Esophagus muscularis mucosa (tissue), 3 donors: Measurements from ENCODE around the gene SDR39U1.

Source experiments
- CTCF ChIP-seq, 3 experiments: fragments of 200-600 bp in 2 of 3; fragments of 450-650 bp in 1 of 3; sonication (generic) in 2 of 3; IDR thresholded peaks; one replicate each; pipeline ENCODE4 v1.5.1; 2017 to 2019; ENCODE audit warnings: antibody characterized with exemption in 3 of 3, mild to moderate bottlenecking in 2 of 3, moderate library complexity in 1 of 3
- POLR2A ChIP-seq: fragments of 450-650 bp; IDR thresholded peaks from one replicate; pipeline ENCODE4 v1.6.1; 2017; ENCODE audit warnings: antibody characterized with exemption, moderate library complexity, mild to moderate bottlenecking, low read depth

DNA sequence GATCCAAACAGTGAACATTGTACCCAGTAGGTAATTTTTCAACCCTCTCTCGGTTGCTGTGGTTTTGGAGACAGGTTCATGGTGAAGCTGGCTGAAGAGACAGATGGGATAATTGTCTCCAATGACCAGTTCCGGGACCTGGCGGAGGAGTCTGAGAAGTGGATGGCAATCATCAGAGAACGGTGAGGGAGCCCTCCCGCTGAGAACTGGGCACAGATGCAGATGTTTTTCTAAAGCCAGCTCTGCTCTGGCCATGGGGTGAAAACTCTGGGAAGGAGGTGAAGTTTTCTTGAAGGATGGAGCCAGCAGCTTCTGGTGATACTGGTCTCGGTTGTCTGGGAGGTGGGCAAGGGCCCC, 6.6 kb downstream of the SDR39U1 start:
- TF ChIP-seq CTCF (IDR thresholded peaks at IDR 0.05) (no peak), POLR2A (no peak)
